HS-27A (cell line): ENCODE data around the gene SLC16A12.
A peak's percentile ranks its signal among the peaks of the same experiment; 100 is the strongest.
"Not testable (repeated sequence)": the region's sequence is repeated elsewhere in the genome, so short reads cannot be mapped to it uniquely, and the experiment has no call there.

Experiments used
- DNase-seq: peaks from one replicate; pipeline ENCODE4 v3.0.0-alpha.2; 2012; ENCODE audit warnings: low read depth, missing footprints

The SLC16A12 gene

GRCh38 chr10:89469517-89469916 is 65.9 kb downstream of the SLC16A12 start:
- DNase-seq = no peak

GRCh38 chr10:89468191-89468965 is 67.0 kb downstream of the SLC16A12 start:
- no peak for DNase-seq

DNA sequence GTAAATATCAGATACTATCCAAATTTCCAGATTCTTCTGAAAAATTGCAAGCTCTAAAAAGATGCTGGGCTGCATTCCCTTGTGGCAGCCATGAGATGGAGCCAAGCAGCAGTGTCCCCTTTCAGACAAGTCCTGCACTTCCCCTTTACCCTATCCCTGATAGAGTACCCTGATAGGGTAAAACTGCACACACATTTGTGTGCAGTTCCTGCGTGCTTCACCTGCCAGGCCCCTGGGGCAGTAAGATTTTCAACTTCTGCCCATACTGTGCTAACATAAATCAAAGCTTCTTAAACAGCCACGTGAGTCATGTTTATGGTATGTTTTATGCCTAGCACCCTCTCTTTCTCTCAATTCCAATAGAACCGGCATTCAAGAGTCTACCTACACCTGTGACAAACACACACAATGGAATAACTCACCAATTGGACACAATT is 68.8 kb downstream of the SLC16A12 start:
- DNase-seq = no peak

DNA sequence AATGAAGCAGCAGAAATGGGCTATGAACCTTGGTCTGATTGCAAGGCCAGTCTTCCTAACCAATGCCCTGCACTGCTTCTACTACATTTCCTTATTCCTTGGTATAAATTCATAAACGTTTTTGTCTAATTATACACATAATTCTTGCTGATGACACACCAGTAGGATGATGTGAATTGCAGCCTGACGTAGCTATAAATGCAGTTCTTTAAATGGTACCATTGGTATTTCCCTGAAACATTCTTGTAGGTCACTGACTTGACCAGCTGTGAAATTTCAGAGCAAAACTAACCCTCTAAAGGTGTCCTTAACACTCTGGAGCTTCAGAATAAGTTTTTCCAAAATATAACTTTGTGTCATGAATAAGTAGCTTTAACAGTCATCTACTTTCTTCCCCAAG is 70.2 kb downstream of the SLC16A12 start:
- DNase-seq = no peak

DNA sequence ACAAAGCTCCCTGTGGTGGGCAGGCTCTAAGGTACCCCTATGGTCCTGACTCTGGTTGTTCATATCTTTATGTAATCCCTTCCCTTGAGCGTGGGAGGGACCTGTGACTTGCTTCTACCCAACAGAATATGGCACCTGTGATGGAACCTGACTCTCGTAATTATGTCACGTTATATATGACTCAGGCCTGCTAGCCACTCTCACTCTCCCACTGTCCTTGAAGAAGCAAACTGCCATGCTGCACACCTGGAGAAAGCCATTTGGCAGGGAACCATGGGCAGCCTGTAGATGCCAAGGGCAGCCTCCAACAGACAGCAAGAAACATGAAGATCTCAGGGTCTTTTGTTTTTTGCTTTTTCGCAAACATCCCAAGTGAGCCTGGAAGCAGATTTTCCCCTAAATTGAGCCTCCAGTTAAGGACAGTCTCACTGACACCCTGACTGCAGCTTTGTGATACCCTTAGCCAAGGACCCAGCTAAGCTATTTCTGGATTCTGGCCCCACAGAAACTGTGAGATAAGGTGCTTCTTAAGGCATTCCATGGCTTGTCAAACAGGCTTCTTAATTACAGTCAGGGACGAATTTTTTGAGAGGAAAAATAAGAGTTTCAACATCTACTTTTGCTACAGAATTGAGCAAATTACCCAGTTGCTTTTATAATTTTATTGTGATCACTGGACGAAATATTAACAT is 71.4 kb downstream of the SLC16A12 start:
- no peak for DNase-seq

- no peak for DNase-seq
Observed at GRCh38 chr10:89458784-89459183, 76.6 kb downstream of the SLC16A12 start.

DNA sequence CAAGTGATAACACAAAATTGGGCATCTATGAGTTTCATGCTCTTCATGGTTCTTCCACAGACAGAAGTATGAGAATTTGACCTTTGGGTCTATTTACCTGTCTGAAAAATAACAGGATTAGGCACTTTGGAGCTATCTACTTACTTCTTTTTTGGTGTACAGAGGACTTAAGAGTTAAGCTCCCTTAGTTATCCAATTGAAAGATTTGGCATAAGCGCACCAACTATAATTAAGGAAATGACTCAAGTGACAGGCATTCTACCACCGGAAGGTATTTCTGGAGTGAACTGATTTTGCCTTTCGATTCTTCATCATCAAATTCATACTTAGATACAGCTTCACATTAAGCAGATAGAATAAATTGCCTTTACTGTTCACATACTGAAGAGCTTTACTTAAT is 77.1 kb downstream of the SLC16A12 start:
- DNase-seq = peak; percentile 39

- no peak for DNase-seq
Observed at GRCh38 chr10:89454561-89455347, 80.6 kb downstream of the SLC16A12 start.

DNA sequence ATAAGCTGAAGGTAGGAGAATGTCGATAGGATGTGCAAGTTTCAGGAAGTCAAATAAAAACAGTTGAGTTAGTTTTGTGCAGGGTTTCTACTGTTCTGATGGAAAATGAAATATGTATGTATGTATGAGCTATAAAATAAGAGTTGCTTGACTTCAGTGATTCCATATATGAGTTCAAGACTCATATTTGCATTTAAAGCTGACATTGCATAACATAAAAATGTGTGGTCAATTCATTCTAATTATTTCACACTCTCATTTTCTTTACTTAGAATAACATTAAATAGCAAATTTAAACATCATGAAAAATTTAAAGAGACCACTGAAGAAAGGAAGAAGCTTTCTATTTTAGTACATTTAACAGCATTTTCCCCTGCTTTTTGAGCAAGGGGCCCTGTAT is 83.2 kb downstream of the SLC16A12 start:
- DNase-seq = no peak

DNA sequence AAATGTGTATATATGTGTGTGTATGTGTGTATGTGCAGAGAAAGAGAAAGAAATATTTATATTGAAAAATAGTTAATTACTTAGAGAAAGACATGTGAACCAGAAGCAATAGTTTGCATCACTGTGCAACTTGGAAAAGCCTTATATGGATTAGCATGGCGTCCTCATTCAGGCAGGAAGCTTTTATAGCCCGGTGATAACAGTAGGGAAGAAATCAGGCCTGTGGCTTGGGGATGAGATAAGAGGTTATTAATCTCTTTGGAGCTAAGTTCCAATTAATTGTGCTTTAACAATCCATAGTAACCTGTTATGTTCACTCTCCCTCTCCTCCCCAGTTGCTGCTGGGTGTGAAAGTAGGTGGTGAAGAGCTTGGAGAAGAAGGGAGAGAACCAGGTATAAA is 84.5 kb downstream of the SLC16A12 start:
- no peak for DNase-seq

DNA sequence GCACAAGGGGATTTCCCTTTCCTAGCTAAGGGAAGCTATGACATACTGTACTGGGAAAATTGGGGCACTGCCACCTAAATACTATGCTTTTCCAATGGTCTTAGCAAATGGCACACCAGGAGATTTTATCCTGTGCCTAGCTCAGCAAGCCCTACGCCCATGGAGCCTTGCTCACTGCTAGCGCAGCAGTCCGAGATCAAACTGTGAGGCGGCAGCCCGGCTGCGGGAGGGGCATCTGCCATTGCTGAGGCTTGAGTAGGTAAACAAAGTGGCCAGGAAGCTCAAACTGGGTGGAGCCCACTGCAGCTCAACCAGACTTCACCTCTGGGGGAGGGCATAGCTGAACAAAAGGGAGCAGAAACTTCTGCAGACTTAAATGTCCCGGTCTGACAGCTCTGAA is 90.6 kb downstream of the SLC16A12 start:
- not testable (repeated sequence) for DNase-seq

GRCh38 chr10:89442289-89442688 is 93.1 kb downstream of the SLC16A12 start:
- no peak for DNase-seq

- DNase-seq = no peak
Observed at GRCh38 chr10:89440226-89441009, 95.0 kb downstream of the SLC16A12 start.

GRCh38 chr10:89438525-89438924 is 96.9 kb downstream of the SLC16A12 start:
- no peak for DNase-seq

DNA sequence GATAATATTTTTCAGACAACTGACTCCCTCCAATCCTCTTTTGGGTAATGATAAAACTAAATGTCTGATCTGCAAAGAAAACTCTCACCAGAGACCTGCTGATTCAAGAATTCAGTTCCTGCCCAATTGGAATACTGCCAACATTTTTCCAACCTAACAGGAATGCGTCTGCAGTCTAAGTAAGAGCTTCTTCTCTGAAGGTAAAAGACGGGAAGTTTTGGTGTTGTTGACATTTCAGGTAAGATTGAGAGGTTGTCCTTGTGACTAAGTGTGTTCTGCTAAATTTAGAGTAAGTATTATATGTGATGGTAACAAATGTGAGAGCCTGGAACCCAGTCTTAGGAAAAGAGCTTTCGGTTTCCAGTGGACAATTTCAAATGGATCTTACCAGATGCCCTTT is 103.4 kb downstream of the SLC16A12 start:
- DNase-seq = no peak

GRCh38 chr10:89428877-89429276 is 106.5 kb downstream of the SLC16A12 start:
- DNase-seq = no peak

DNA sequence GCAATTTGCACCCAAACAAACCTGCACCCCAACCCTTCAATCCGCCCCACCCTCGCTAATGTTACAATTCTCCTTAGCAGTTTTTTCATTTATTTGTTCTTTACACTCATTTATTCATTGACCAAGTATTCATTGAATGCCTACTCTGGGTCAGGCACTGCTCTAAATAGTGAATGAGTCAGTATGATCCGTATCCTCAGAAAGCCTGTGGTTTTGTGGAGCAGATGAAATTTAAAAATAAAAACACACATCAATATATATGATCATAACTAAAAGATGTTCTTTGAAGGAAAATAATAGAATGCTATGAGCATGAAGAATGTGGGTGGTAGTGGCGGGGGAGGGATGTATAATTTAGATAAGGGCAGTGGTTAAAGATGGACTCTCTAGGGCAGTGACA is 107.8 kb downstream of the SLC16A12 start:
- DNase-seq = no peak

- DNase-seq = no peak
Observed at GRCh38 chr10:89426230-89426868, 109.0 kb downstream of the SLC16A12 start.

- no peak for DNase-seq
Observed at GRCh38 chr10:89425000-89425399, 110.4 kb downstream of the SLC16A12 start.

DNA sequence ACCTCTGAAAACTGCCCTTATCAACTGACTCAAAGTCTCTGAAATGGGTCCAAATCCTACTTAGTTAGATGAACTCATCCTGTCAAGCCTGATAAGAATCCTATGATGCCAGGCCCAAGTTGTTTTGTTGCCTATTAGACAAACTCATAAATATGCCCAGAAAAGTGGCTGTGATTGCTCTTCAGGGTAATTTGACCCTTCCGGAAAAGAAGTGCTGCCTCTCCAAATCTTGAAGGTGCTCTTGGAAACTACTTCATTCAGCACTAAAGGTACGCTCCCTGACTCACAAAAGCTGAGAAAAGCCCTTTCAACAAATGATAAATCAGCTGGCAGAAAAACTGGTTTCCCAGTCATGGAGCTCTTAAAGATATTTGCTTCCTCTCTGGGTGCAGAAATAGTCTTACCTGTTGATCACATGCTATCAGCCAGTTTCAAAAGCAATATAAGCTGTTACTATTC is 114.3 kb downstream of the SLC16A12 start:
- DNase-seq = no peak

- DNase-seq = no peak
Observed at GRCh38 chr10:89419548-89419947, 115.8 kb downstream of the SLC16A12 start.
